ENCODE measurements around the gene PSENEN. TPM values are rescaled to one million over a fixed set of nuclear protein-coding genes. Genes with fewer than 3 reads are reported as not detected.

PSENEN gene
- total and polyA plus RNA-seq, 2 of the 8 experiments (the other 6 are each of a cell fraction or from before 2014, with no cell fraction given): 66.7 to 75.3 TPM

DNA sequence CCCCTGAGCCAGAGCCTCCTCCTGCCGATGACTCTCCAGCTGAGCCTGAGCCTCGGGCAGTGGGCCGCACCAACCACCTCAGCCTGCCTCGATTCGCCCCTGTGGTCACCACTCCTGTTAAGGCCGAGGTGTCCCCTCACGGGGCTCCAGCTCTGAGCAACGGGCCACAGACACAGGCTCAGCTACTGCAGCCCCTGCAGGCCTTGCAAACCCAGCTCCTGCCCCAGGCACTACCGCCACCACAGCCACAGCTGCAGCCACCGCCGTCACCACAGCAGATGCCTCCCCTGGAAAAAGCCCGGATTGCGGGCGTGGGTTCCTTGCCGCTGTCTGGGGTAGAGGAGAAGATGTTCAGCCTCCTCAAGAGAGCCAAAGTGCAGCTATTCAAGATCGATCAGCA is 24.1 kb upstream of the PSENEN start:
- H3K9ac ChIP-seq (replicated peaks in 1 of 4; ENCODE audit: extremely low read depth in 1 of 4, low read depth in 3 of 4, low read length in 3 of 4): no peak overlapping the region
- no peaks in the 10 kb centered on the region for H3K27me3 ChIP-seq (replicated peaks in 1 of 4; ENCODE audit: control insufficient read depth in 3 of 4, extremely low read depth in 1 of 4, insufficient read depth in 3 of 4, low read length in 3 of 4)
- no peak overlapping the region for H3K4me2 ChIP-seq (ENCODE audit: insufficient read depth in 1 of 2, low read depth in 2 of 2, low read length in 2 of 2)
- no peak overlapping the region for H3K56ac ChIP-seq (replicated peaks; ENCODE audit: insufficient read length, low read depth, low read length)
- H3K4me3 ChIP-seq (ENCODE audit: extremely low read depth in 1 of 4, insufficient read depth in 2 of 4, low read depth in 3 of 4, low read length in 4 of 4): no peak overlapping the region
- peaks cover 7 to 9% of the 10 kb centered on the region in 2 experiments for H4K20me1 ChIP-seq (replicated peaks in 1 of 2; ENCODE audit: control insufficient read depth in 1 of 2, insufficient read depth in 2 of 2, low read length in 2 of 2)
- 97% methylated on average over 16 of the region's 16 CpGs; no CpG with 5 or more reads in 1 of the 2 experiments for WGBS, 2 experiments (ENCODE audit: extremely low coverage in 1 of 2, insufficient coverage in 1 of 2, insufficient read length in 1 of 2, insufficient replicate concordance in 2 of 2, low coverage in 1 of 2, low lambda C conversion rate in 2 of 2, missing lambda C conversion rate in 1 of 2)
- H2AFZ ChIP-seq (ENCODE audit: low read length): no peak overlapping the region
- no peak overlapping the region for H3K18ac ChIP-seq (ENCODE audit: extremely low read depth, low read length)
- peaks cover 5% of the 10 kb centered on the region; the same call in 1 of the 2 replicates for H3K23me2 ChIP-seq (ENCODE audit: low read depth, low read length)
- no peak overlapping the region for H3K14ac ChIP-seq (ENCODE audit: insufficient read length)
- H2BK15ac ChIP-seq (ENCODE audit: low read length): no peak overlapping the region
- H2BK12ac ChIP-seq (ENCODE audit: low read depth, low read length): no peak overlapping the region
- no peak overlapping the region for H4K5ac ChIP-seq (ENCODE audit: insufficient read length, low read depth, low read length)
- no peak overlapping the region for H2AK5ac ChIP-seq (ENCODE audit: low read depth, low read length)
- FAIRE-seq (no peak), DNase-seq (ENCODE audit: low read depth in 1 of 2, low spot score in 2 of 2) (no peak)
- peaks cover 8% of the 10 kb centered on the region for H3K79me1 ChIP-seq (ENCODE audit: low read depth, low read length)
- POLR2A ChIA-PET (ENCODE audit: partially characterized antibody): interaction anchor here (5.0 kb wide), 1 partner anchor 16 kb away, joined by 54 read pairs; no protein-coding TSS in a partner anchor
- H2BK5ac ChIP-seq (ENCODE audit: low read depth, low read length): no peak overlapping the region
- H3K79me2 ChIP-seq (ENCODE audit: control insufficient read depth in 1 of 2, insufficient read depth in 2 of 2, low read length in 2 of 2): peaks cover 0 to 20% of the 10 kb centered on the region in 2 experiments; a peak in 2 of 4 replicates
- H2BK20ac ChIP-seq (ENCODE audit: low read length): no peak overlapping the region
- H3K36me3 ChIP-seq (ENCODE audit: control insufficient read depth in 2 of 4, insufficient read depth in 4 of 4, low read length in 3 of 4): peaks cover 28 to 54% (median 40%) of the 10 kb centered on the region in 4 experiments
- peaks cover 0 to 5% (median under 1%) of the 10 kb centered on the region in 4 experiments; a peak in 4 of 7 replicates for H3K4me1 ChIP-seq (replicated peaks in 1 of 4; ENCODE audit: control insufficient read depth in 3 of 4, insufficient read depth in 4 of 4, low read length in 3 of 4)
- no peak overlapping the region for H3K4ac ChIP-seq (replicated peaks; ENCODE audit: insufficient read length, low read depth, low read length)
- no peak overlapping the region for H4K91ac ChIP-seq (replicated peaks; ENCODE audit: insufficient read length, low read length)
- no peaks in the 10 kb centered on the region for H3K9me3 ChIP-seq (ENCODE audit: insufficient read depth in 2 of 2, low read depth in 1 of 2, low read length in 1 of 2)
- no peak overlapping the region for H4K8ac ChIP-seq (ENCODE audit: extremely low read depth, insufficient read depth, low read length)
- H3K27ac ChIP-seq (ENCODE audit: low read depth, low read length): no peak overlapping the region
- H2BK120ac ChIP-seq (replicated peaks; ENCODE audit: low read depth, low read length): no peak overlapping the region
- CTCF ChIA-PET (ENCODE audit: partially characterized antibody): interaction anchor here (1.2 to 11.8 kb wide), 2 partner anchors 17 to 149 kb away, joined by 3 to 80 read pairs; partner anchors contain the start of gene IGFLR1
- H3K23ac ChIP-seq (ENCODE audit: insufficient read length): no peak overlapping the region
- TF ChIP-seq CEBPB (IDR thresholded peaks at IDR 0.05; ENCODE audit: low read depth, low read length) (no peak), SAP30 (IDR thresholded peaks at IDR 0.05; ENCODE audit: insufficient read depth, insufficient replicate concordance, low read length) (no peak), JUND (IDR thresholded peaks at IDR 0.05; ENCODE audit: low read length) (no peak), HDAC6 (IDR thresholded peaks at IDR 0.05; ENCODE audit: low read depth, low read length) (no peak), EGR1 (IDR thresholded peaks at IDR 0.05; ENCODE audit: borderline replicate concordance, low read depth, low read length) (no peak), POU5F1 (IDR thresholded peaks at IDR 0.05; ENCODE audit: low read depth, low read length) (no peak), TEAD4 (IDR thresholded peaks at IDR 0.05; ENCODE audit: low read depth, low read length) (no peak), NANOG (IDR thresholded peaks at IDR 0.05; ENCODE audit: insufficient read depth, low read depth, low read length, poor library complexity, severe bottlenecking) (no peak), SP1 (IDR thresholded peaks at IDR 0.05; ENCODE audit: low read depth, low read length) (no peak), SP2 (IDR thresholded peaks at IDR 0.05; ENCODE audit: low read length) (no peak), ZNF274 (IDR thresholded peaks at IDR 0.05; ENCODE audit: borderline replicate concordance, extremely low read depth, low read length) (no peak), EZH2 (IDR thresholded peaks at IDR 0.05; ENCODE audit: low read depth, low read length, severe bottlenecking) (no peak), KDM5A (IDR thresholded peaks at IDR 0.05; ENCODE audit: low read length) (no peak)
- TF ChIP-seq, protein P1, sequence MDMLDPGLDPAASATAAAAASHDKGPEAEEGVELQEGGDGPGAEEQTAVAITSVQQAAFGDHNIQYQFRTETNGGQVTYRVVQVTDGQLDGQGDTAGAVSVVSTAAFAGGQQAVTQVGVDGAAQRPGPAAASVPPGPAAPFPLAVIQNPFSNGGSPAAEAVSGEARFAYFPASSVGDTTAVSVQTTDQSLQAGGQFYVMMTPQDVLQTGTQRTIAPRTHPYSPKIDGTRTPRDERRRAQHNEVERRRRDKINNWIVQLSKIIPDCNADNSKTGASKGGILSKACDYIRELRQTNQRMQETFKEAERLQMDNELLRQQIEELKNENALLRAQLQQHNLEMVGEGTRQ (IDR thresholded peaks at IDR 0.05; ENCODE audit: low read length): no peak

Measured in H1 (cell line).